SK-N-SH (cell line): ENCODE data around the gene SLC1A2. TPM values are rescaled to one million over a fixed set of nuclear protein-coding genes. Genes with fewer than 3 reads are reported as not detected.

Source experiments
- CTCF ChIA-PET: fragments of 300-600, 350-600 bp; formaldehyde crosslinking; extraction: SDS; loops from one replicate; lab custom pipeline; 2021; lab: Yijun Ruan, JAX
- POLR2A ChIA-PET: fragments of 350-600 bp; sonication (Branson Sonifier 250); formaldehyde crosslinking; extraction: SDS; loops from one replicate; lab custom pipeline; 2020; ENCODE audit warnings: antibody characterized with exemption, inconsistent platforms; lab: Yijun Ruan, JAX
- DNase-seq: peaks from one replicate; pipeline ENCODE4 v3.0.0; 2012
- H2AFZ ChIP-seq: fragments of 200-600 bp; sonication (generic); 2 replicates; pipeline ENCODE4 v1.8.1; 2016; ENCODE audit warnings: antibody characterized with exemption, mild to moderate bottlenecking, low read depth
- H3F3A ChIP-seq: fragments of 200-600 bp; sonication (generic); replicated peaks from 2 replicates; pipeline ENCODE3; 2016; ENCODE audit warnings: antibody characterized with exemption, mild to moderate bottlenecking; ENCODE audit not compliant: insufficient read depth
- H3K27ac ChIP-seq, 2 experiments: fragments of 200-500 bp in 1 of 2; fragments of 200-600 bp in 1 of 2; sonication (Bioruptor generic) in 1 of 2; sonication (generic), shearing (Covaris generic) in 1 of 2; 2 replicates each; pipeline versions ENCODE4 v1.5.1 to v1.6.1; 2014 to 2016; ENCODE audit warnings: low read depth in 2 of 2, inconsistent platforms in 1 of 2, low read length in 1 of 2, mild to moderate bottlenecking in 1 of 2, mixed read lengths in 1 of 2
- H3K27me3 ChIP-seq: fragments of 200-600 bp; sonication (generic), shearing (Covaris generic); 2 replicates; pipeline ENCODE4 v1.6.1; 2016; ENCODE audit warnings: mixed run types; ENCODE audit not compliant: insufficient read depth
- H3K36me3 ChIP-seq, 2 experiments: fragments of 200-500 bp in 1 of 2; fragments of 200-600 bp in 1 of 2; sonication (Bioruptor generic) in 1 of 2; sonication (generic) in 1 of 2; replicated peaks in 1 of 2; 2 replicates each; pipeline versions ENCODE3 to v1.5.1; 2014 to 2016; ENCODE audit warnings: low read length in 1 of 2, mild to moderate bottlenecking in 1 of 2; ENCODE audit not compliant: insufficient read depth in 2 of 2, control insufficient read depth in 1 of 2
- H3K4me1 ChIP-seq, 2 experiments: fragments of 200-500 bp in 1 of 2; fragments of 200-600 bp in 1 of 2; sonication (Bioruptor generic) in 1 of 2; sonication (generic), shearing (Covaris generic) in 1 of 2; 2 replicates each; pipeline versions ENCODE4 v1.5.1 to v1.6.1; 2014 to 2016; ENCODE audit warnings: low read depth in 1 of 2, low read length in 1 of 2, mixed run types in 1 of 2; ENCODE audit not compliant: insufficient read depth in 2 of 2, control insufficient read depth in 1 of 2
- H3K4me2 ChIP-seq: fragments of 200-600 bp; sonication (generic), shearing (Covaris generic); 2 replicates; pipeline ENCODE4 v1.6.1; 2017; ENCODE audit warnings: mixed run types
- H3K4me3 ChIP-seq, 2 experiments: fragments of 200-500 bp in 1 of 2; fragments of 200-600 bp in 1 of 2; sonication (Bioruptor generic) in 1 of 2; sonication (generic), shearing (Covaris generic) in 1 of 2; 2 replicates each; pipeline versions ENCODE4 v1.5.1 to v1.8.1; 2014 to 2016; ENCODE audit warnings: low read depth in 2 of 2, inconsistent platforms in 1 of 2, low read length in 1 of 2, mild to moderate bottlenecking in 1 of 2, mixed read lengths in 1 of 2, moderate library complexity in 1 of 2
- H3K79me2 ChIP-seq: fragments of 200-600 bp; sonication (generic); 2 replicates; pipeline ENCODE4 v1.8.1; 2017; ENCODE audit warnings: mild to moderate bottlenecking; ENCODE audit not compliant: insufficient read depth
- H3K9ac ChIP-seq: fragments of 200-600 bp; sonication (generic); 2 replicates; pipeline ENCODE4 v1.6.1; 2017; ENCODE audit warnings: mixed run types
- H3K9me2 ChIP-seq: fragments of 200-600 bp; sonication (generic); 2 replicates; pipeline ENCODE4 v1.6.1; 2017; ENCODE audit warnings: mixed run types
- H3K9me3 ChIP-seq: fragments of 200-600 bp; sonication (generic); 2 replicates; pipeline ENCODE4 v1.6.1; 2017; ENCODE audit warnings: mixed run types, mild to moderate bottlenecking, moderate library complexity
- H4K20me1 ChIP-seq: fragments of 200-600 bp; sonication (generic); 2 replicates; pipeline ENCODE4 v1.6.1; 2017; ENCODE audit warnings: mild to moderate bottlenecking, mixed run types; ENCODE audit not compliant: insufficient read depth
- ELF1 ChIP-seq: IDR thresholded peaks from 2 replicates; pipeline ENCODE4 v1.4.0; 2012
- EZH2phosphoT487 ChIP-seq: fragments of 200-600 bp; sonication (generic); IDR thresholded peaks from 2 replicates; pipeline ENCODE4 v1.6.1; 2017; ENCODE audit warnings: low read depth, mixed run types, mild to moderate bottlenecking, antibody characterized with exemption, moderate library complexity, borderline replicate concordance
- FOSL2 ChIP-seq: IDR thresholded peaks from 2 replicates; pipeline ENCODE4 v1.4.0; 2012; ENCODE audit warnings: low read depth, mild to moderate bottlenecking, moderate library complexity, borderline replicate concordance
- FOXJ3 ChIP-seq: sonication (generic); formaldehyde crosslinking; IDR thresholded peaks from 2 replicates; pipeline ENCODE4 v1.5.1; 2020; ENCODE audit warnings: mild to moderate bottlenecking, missing genetic modification reagents
- JUND ChIP-seq: IDR thresholded peaks from 2 replicates; pipeline ENCODE4 v1.4.0; 2012
- MXI1 ChIP-seq: IDR thresholded peaks from 2 replicates; pipeline ENCODE4 v1.6.1; 2012; ENCODE audit warnings: mild to moderate bottlenecking, low read depth, low read length, improper control_type of control experiment
- NFIC ChIP-seq: IDR thresholded peaks from 2 replicates; pipeline ENCODE4 v1.4.0; 2012; ENCODE audit warnings: borderline replicate concordance
- NRF1 ChIP-seq: IDR thresholded peaks from 2 replicates; pipeline ENCODE4 v1.6.1; 2012; ENCODE audit warnings: low read depth, mild to moderate bottlenecking, low read length
- RCOR1 ChIP-seq: fragments of 150-350 bp; IDR thresholded peaks from 2 replicates; pipeline ENCODE4 v1.6.1; 2017; ENCODE audit warnings: antibody characterized with exemption, low read length
- RFX5 ChIP-seq: IDR thresholded peaks from 2 replicates; pipeline ENCODE4 v1.6.1; 2012; ENCODE audit warnings: mild to moderate bottlenecking, improper control_type of control experiment, low read length
- SMC3 ChIP-seq: IDR thresholded peaks from 2 replicates; pipeline ENCODE4 v1.6.1; 2012; ENCODE audit warnings: low read depth, low read length, improper control_type of control experiment
- TAF1 ChIP-seq: IDR thresholded peaks from 2 replicates; pipeline ENCODE4 v1.6.1; 2012; ENCODE audit warnings: low read depth, mild to moderate bottlenecking, low read length, moderate library complexity, borderline replicate concordance
- TEAD4 ChIP-seq: IDR thresholded peaks from 2 replicates; pipeline ENCODE4 v1.4.0; 2012; ENCODE audit warnings: mild to moderate bottlenecking, borderline replicate concordance; ENCODE audit not compliant: insufficient read depth
- YY1 ChIP-seq: IDR thresholded peaks from 2 replicates; pipeline ENCODE4 v1.4.0; 2012; ENCODE audit warnings: low read depth, mild to moderate bottlenecking
- WGBS: methylation state at CpG from one replicate; pipeline ENCODE4 v1.1.6; 2017; ENCODE audit warnings: low lambda C conversion rate; 5-methylcytosine and 5-hydroxymethylcytosine counted together
- polyA plus RNA-seq, 3 experiments: library from polyadenylated mRNA; depleted of rRNA; stranded (reverse); fragments of >200 nt; gene quantifications; 2 replicates each; pipeline ENCODE4 v1.2.3, GENCODE V29; 2012
- TF ChIP-seq, protein P1 (sequence below): IDR thresholded peaks from 2 replicates; pipeline ENCODE4 v1.4.0; 2012; ENCODE audit warnings: low read depth
- TF ChIP-seq, protein P2 (sequence below): fragments of 200-600 bp; sonication (generic); IDR thresholded peaks from 2 replicates; pipeline ENCODE4 v1.6.1; 2017; ENCODE audit warnings: antibody characterized with exemption, mild to moderate bottlenecking, moderate library complexity
- TF ChIP-seq, protein P3 (sequence below): IDR thresholded peaks from 2 replicates; pipeline ENCODE4; 2012
- TF ChIP-seq, protein P4 (sequence below): IDR thresholded peaks from 2 replicates; pipeline ENCODE4 v1.6.1; 2012; ENCODE audit warnings: mild to moderate bottlenecking, low read depth, low read length, moderate library complexity
- TF ChIP-seq, protein P5 (sequence below): IDR thresholded peaks from 2 replicates; pipeline ENCODE4 v1.4.0; 2012; ENCODE audit warnings: low read depth, borderline replicate concordance

SLC1A2 gene
- under 0.01 and 0.05 TPM in 2 replicates for polyA plus RNA-seq (2012; rRNA removed)
- polyA plus RNA-seq (2012; cell fraction: cytosol; rRNA removed), result 0.01 and 0.04 TPM in 2 replicates
- 0.02 TPM in 1 of 2 replicates, not detected in the other for polyA plus RNA-seq (2012; cell fraction: nucleus; rRNA removed)

DNA sequence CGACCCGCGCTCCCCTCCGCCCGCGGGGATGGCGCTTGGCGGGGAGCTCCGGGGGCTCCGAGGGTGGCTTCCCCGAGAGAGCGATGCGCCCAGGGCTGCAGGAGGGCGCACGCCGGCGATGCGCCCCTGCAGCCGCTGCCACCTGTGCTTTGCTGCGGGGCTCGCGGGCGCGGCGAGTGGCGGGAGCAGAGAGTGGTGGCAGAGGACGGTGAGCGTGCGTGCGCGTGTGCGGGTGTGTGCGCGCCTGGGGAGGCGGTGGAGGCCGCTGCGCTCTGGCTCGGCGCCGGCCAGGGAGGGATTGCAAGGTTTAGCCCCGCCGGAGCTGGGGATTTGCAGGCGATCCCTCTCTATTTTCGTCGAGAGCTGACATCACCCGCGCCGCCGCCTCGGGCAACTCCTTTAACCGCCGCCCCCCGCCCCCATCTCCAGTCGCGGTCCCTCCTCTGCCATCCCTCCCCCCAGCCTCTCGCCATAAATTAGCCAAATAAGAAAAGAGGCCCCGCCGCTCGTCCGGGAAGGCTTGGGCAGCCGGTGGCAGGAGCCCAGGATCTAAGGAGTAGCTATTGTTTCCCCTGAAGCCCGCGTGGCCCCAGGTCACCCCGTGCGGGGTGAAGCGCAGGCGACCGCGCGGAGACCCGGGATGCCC is at the start of gene SLC1A2:
Gene SLC1A2, minus strand, starts transcription at position 375 of the 646 bp plus-strand sequence. CDS start 592 bp downstream, outside the sequence.
- ChIA-PET CTCF (interaction anchor here (0.6 to 2.0 kb wide), 6 partner anchors 9 to 377 kb away, joined by 3 to 6 read pairs (median 3); no protein-coding TSS in a partner anchor), POLR2A (no interaction called here)
- H3K79me2 ChIP-seq, result no peaks in the 10 kb centered on the region
- H3K9ac ChIP-seq, result no peak within 1 kb of the TSS
- peak within 1 kb of the TSS; percentile 47; the same call in 1 of the 2 replicates for H2AFZ ChIP-seq
- peak within 1 kb of the TSS; percentile 89 for H3K4me2 ChIP-seq
- no peaks in the 10 kb centered on the region for H3K9me2 ChIP-seq
- peaks cover 4% of the 10 kb centered on the region for H3F3A ChIP-seq
- H3K27ac ChIP-seq, result no peak within 1 kb of the TSS
- 0% methylated on average over 12 of the region's 71 CpGs for WGBS
- no peaks in the 10 kb centered on the region for H3K36me3 ChIP-seq
- peak; percentile 78 for DNase-seq
- peaks cover 95% of the 10 kb centered on the region for H3K27me3 ChIP-seq
- TF ChIP-seq TAF1, result no peak
- TF ChIP-seq FOSL2, result no peak
- no peak for TF ChIP-seq NFIC
- no peaks in the 10 kb centered on the region for H4K20me1 ChIP-seq
- H3K9me3 ChIP-seq, result no peaks in the 10 kb centered on the region
- peak within 1 kb of the TSS; percentile 47 to 58 for H3K4me3 ChIP-seq
- H3K4me1 ChIP-seq, result peaks cover 0 to 8% of the 10 kb centered on the region in 2 experiments; a peak in 1 of 4 replicates

DNA sequence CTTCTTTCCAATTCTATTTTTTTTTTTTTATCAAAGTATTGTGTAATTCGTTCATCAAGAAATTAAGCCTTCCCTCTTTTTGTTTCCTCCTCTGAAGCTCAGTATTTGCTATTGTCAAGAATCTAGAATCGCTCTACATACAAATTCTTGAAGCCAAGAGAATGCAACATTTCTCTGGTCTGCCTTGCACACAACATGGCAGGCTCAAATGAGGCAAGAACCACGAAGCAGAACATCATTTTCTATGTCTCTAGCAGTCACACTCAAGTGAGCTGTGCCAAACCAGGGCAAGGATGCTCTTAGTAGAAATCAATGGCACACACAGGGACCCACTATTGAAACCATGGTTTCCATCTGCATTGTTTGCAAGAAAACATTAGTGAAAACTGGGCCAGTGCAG is 46.7 kb upstream of the SLC1A2 start:
- TF ChIP-seq, protein P1, sequence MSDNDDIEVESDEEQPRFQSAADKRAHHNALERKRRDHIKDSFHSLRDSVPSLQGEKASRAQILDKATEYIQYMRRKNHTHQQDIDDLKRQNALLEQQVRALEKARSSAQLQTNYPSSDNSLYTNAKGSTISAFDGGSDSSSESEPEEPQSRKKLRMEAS, result no peak
- TF ChIP-seq RFX5 (no peak), TAF1 (no peak), SMC3 (no peak), TEAD4 (no peak), NRF1 (no peak), EZH2phosphoT487 (no peak), ELF1 (no peak), JUND (no peak), RCOR1 (no peak), MXI1 (no peak), YY1 (no peak), FOXJ3 (no peak)
- TF ChIP-seq, protein P2, sequence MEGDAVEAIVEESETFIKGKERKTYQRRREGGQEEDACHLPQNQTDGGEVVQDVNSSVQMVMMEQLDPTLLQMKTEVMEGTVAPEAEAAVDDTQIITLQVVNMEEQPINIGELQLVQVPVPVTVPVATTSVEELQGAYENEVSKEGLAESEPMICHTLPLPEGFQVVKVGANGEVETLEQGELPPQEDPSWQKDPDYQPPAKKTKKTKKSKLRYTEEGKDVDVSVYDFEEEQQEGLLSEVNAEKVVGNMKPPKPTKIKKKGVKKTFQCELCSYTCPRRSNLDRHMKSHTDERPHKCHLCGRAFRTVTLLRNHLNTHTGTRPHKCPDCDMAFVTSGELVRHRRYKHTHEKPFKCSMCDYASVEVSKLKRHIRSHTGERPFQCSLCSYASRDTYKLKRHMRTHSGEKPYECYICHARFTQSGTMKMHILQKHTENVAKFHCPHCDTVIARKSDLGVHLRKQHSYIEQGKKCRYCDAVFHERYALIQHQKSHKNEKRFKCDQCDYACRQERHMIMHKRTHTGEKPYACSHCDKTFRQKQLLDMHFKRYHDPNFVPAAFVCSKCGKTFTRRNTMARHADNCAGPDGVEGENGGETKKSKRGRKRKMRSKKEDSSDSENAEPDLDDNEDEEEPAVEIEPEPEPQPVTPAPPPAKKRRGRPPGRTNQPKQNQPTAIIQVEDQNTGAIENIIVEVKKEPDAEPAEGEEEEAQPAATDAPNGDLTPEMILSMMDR, result no peak
- TF ChIP-seq, protein P3, sequence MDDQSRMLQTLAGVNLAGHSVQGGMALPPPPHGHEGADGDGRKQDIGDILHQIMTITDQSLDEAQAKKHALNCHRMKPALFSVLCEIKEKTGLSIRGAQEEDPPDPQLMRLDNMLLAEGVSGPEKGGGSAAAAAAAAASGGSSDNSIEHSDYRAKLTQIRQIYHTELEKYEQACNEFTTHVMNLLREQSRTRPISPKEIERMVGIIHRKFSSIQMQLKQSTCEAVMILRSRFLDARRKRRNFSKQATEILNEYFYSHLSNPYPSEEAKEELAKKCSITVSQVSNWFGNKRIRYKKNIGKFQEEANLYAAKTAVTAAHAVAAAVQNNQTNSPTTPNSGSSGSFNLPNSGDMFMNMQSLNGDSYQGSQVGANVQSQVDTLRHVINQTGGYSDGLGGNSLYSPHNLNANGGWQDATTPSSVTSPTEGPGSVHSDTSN, result no peak
- TF ChIP-seq, protein P4, sequence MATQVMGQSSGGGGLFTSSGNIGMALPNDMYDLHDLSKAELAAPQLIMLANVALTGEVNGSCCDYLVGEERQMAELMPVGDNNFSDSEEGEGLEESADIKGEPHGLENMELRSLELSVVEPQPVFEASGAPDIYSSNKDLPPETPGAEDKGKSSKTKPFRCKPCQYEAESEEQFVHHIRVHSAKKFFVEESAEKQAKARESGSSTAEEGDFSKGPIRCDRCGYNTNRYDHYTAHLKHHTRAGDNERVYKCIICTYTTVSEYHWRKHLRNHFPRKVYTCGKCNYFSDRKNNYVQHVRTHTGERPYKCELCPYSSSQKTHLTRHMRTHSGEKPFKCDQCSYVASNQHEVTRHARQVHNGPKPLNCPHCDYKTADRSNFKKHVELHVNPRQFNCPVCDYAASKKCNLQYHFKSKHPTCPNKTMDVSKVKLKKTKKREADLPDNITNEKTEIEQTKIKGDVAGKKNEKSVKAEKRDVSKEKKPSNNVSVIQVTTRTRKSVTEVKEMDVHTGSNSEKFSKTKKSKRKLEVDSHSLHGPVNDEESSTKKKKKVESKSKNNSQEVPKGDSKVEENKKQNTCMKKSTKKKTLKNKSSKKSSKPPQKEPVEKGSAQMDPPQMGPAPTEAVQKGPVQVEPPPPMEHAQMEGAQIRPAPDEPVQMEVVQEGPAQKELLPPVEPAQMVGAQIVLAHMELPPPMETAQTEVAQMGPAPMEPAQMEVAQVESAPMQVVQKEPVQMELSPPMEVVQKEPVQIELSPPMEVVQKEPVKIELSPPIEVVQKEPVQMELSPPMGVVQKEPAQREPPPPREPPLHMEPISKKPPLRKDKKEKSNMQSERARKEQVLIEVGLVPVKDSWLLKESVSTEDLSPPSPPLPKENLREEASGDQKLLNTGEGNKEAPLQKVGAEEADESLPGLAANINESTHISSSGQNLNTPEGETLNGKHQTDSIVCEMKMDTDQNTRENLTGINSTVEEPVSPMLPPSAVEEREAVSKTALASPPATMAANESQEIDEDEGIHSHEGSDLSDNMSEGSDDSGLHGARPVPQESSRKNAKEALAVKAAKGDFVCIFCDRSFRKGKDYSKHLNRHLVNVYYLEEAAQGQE, result no peak
- TF ChIP-seq, protein P5, sequence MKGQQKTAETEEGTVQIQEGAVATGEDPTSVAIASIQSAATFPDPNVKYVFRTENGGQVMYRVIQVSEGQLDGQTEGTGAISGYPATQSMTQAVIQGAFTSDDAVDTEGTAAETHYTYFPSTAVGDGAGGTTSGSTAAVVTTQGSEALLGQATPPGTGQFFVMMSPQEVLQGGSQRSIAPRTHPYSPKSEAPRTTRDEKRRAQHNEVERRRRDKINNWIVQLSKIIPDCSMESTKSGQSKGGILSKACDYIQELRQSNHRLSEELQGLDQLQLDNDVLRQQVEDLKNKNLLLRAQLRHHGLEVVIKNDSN, result no peak
- H3K36me3 ChIP-seq, result no peaks in the 10 kb centered on the region
- H3K4me1 ChIP-seq, result no peaks in the 10 kb centered on the region
- H3K9me3 ChIP-seq, result no peaks in the 10 kb centered on the region
- ChIA-PET POLR2A (no interaction called here), CTCF (no interaction called here)
- H3K9ac ChIP-seq, result no peak overlapping the region
- no peaks in the 10 kb centered on the region for H3F3A ChIP-seq
- no peak overlapping the region for H3K4me3 ChIP-seq
- no peaks in the 10 kb centered on the region for H3K9me2 ChIP-seq
- no peak overlapping the region for H2AFZ ChIP-seq
- DNase-seq, result no peak
- 77% methylated on average over 3 of the region's 3 CpGs for WGBS
- H3K27me3 ChIP-seq, result no peaks in the 10 kb centered on the region
- no peak overlapping the region for H3K4me2 ChIP-seq
- H3K27ac ChIP-seq, result no peak overlapping the region
- H4K20me1 ChIP-seq, result no peaks in the 10 kb centered on the region
- no peaks in the 10 kb centered on the region for H3K79me2 ChIP-seq
